GM12801 (cell line): ENCODE measurements around the gene MGAT4C.

Source experiments
- CTCF ChIP-seq: IDR thresholded peaks from one replicate; pipeline ENCODE4 v1.5.1; 2011; ENCODE audit warnings: control low read depth; ENCODE audit not compliant: insufficient read length; ENCODE audit errors: extremely low read depth

MGAT4C gene

GRCh38 chr12:86015026-86015425, 241.2 kb downstream of the MGAT4C start:
- no peak for TF ChIP-seq CTCF

GRCh38 chr12:86006727-86007126, 249.5 kb downstream of the MGAT4C start:
- no peak for TF ChIP-seq CTCF

GRCh38 chr12:85998074-85998473, 258.1 kb downstream of the MGAT4C start:
- no peak for TF ChIP-seq CTCF

- no peak for TF ChIP-seq CTCF
Observed at GRCh38 chr12:85996280-85996679, 259.9 kb downstream of the MGAT4C start.

- no peak for TF ChIP-seq CTCF
Observed at GRCh38 chr12:85993746-85994145, 262.4 kb downstream of the MGAT4C start.

GRCh38 chr12:85985996-85986395, 270.2 kb downstream of the MGAT4C start:
- no peak for TF ChIP-seq CTCF

GRCh38 chr12:85983601-85984000, 272.6 kb downstream of the MGAT4C start:
- no peak for TF ChIP-seq CTCF

GRCh38 chr12:85979641-85980040, 276.6 kb downstream of the MGAT4C start:
- no peak for TF ChIP-seq CTCF
